ENCODE data around the gene ZNF8.

DNA sequence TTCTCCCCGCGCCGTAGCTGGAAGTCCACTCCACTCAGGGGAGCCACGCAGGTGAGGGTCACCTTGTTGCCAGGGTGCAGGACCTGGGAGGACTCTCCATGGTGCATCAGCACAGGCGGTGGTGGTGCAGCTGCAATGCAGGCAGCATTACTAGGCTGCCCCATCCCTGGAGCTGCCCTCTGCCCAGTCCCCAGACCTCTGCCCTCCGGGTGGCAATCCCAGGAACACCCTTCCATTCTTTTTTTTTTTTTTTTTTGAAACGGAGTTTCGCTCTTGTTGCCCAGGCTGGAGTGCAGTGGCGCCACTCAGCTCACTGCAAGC, 72.8 kb downstream of the ZNF8 start:
- TF ChIP-seq, protein P1, sequence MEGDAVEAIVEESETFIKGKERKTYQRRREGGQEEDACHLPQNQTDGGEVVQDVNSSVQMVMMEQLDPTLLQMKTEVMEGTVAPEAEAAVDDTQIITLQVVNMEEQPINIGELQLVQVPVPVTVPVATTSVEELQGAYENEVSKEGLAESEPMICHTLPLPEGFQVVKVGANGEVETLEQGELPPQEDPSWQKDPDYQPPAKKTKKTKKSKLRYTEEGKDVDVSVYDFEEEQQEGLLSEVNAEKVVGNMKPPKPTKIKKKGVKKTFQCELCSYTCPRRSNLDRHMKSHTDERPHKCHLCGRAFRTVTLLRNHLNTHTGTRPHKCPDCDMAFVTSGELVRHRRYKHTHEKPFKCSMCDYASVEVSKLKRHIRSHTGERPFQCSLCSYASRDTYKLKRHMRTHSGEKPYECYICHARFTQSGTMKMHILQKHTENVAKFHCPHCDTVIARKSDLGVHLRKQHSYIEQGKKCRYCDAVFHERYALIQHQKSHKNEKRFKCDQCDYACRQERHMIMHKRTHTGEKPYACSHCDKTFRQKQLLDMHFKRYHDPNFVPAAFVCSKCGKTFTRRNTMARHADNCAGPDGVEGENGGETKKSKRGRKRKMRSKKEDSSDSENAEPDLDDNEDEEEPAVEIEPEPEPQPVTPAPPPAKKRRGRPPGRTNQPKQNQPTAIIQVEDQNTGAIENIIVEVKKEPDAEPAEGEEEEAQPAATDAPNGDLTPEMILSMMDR (IDR thresholded peaks at IDR 0.05 in 8 of 11, conservative IDR thresholded peaks at IDR 0.05 in 3 of 11) = no peak
- TF ChIP-seq POLR2A (IDR thresholded peaks at IDR 0.05) (no peak), POLR2AphosphoS5 (IDR thresholded peaks at IDR 0.05) (no peak)
